ENCODE data around the gene MICOS13.
A peak's percentile ranks its signal among the peaks of the same experiment; 100 is the strongest.
"Not testable (repeated sequence)": the region's sequence is repeated elsewhere in the genome, so short reads cannot be mapped to it uniquely, and the experiment has no call there.

MICOS13 gene

GRCh38 chr19:5700455-5701092, 20.3 kb upstream of the MICOS13 start:
- DNase-seq (ENCODE audit: low read depth in 2 of 2), result no peak

GRCh38 chr19:5698635-5699422, 18.5 kb upstream of the MICOS13 start:
- DNase-seq (ENCODE audit: low read depth in 2 of 2), result no peak

DNA sequence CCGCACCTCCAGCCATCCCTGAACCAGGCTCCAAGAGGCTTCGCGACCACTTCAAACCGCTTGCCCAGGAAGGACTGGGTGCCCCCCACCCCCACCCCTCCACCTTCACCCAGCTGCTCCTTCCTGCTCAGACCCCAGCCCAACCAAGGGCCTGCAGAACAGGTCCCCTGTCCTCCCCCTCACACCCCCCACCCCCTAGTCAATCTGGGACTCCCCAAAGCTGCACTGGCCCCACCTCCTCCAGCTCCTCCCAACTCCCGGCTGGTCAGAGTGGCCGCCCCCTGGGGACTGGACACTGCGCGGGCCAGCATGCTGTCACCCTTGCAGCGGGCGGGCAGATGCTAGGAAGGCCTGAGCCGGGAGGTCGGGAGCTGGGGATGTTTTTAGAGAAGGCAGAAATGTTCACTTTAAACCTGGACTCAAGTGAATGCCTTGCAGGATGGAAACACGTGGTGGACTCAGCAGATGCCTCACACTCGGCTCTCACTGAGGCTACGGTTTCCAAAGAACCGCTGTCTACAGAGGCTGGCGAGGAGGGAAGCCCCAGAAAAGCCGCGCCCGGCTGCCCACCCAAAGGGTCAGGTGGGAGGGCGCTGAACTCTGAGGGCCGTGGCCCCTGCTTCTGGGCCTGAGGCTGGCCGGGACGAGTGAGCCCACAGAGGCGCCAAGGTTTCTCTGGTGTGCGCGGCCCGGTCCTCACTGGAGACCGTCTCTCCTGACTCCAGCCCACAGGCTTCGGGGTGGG, 17.7 kb upstream of the MICOS13 start:
- no peak for DNase-seq (ENCODE audit: low read depth in 2 of 2)

GRCh38 chr19:5697022-5697889, 16.9 kb upstream of the MICOS13 start:
- no peak for DNase-seq (ENCODE audit: low read depth in 2 of 2)

- no peak for DNase-seq (ENCODE audit: low read depth in 2 of 2)
Observed at GRCh38 chr19:5696196-5697021, 16.1 kb upstream of the MICOS13 start.

GRCh38 chr19:5695649-5696195, 15.4 kb upstream of the MICOS13 start:
- no peak for DNase-seq (ENCODE audit: low read depth in 2 of 2)

- no peak for DNase-seq (ENCODE audit: low read depth in 2 of 2)
Observed at GRCh38 chr19:5694956-5695648, 14.8 kb upstream of the MICOS13 start.

DNA sequence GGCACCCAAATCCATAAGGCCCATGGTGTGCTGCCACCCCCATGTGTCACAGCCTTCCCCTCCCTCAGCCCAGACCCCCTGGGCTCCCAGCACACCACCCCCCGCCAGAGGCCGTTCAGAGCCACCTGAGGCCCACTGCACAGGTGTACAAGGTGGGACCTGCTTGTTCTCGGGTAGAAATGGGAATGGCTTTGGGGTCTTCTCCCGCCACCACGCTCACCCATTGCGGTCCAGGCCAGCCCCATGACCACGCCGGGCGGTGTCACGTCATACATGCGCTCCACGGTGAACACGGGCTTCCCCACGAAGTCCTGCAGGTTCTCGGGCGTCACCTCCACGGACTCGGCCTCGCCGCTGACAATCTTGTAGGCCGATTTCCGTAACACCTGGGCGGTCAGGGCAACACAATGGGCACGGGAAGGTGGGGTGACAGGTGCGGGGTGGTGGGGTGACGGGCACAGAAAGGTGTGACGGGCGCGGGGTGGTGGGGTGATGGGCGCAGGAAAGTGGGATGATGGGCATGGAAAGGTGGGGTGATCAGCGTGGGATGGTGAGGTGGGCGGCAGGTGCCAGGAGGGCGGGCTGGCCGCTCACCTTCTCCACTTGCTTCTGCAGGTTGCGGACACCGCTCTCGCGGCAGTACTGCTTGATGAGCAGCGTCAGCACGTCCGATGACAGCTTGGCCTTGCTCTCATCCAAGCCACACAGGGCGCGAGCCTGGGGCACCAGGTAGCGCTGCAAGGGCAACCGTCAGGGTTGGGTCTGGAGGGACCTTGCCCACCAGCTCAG, 14.0 kb upstream of the MICOS13 start:
- DNase-seq (ENCODE audit: low read depth in 2 of 2), result no peak

DNA sequence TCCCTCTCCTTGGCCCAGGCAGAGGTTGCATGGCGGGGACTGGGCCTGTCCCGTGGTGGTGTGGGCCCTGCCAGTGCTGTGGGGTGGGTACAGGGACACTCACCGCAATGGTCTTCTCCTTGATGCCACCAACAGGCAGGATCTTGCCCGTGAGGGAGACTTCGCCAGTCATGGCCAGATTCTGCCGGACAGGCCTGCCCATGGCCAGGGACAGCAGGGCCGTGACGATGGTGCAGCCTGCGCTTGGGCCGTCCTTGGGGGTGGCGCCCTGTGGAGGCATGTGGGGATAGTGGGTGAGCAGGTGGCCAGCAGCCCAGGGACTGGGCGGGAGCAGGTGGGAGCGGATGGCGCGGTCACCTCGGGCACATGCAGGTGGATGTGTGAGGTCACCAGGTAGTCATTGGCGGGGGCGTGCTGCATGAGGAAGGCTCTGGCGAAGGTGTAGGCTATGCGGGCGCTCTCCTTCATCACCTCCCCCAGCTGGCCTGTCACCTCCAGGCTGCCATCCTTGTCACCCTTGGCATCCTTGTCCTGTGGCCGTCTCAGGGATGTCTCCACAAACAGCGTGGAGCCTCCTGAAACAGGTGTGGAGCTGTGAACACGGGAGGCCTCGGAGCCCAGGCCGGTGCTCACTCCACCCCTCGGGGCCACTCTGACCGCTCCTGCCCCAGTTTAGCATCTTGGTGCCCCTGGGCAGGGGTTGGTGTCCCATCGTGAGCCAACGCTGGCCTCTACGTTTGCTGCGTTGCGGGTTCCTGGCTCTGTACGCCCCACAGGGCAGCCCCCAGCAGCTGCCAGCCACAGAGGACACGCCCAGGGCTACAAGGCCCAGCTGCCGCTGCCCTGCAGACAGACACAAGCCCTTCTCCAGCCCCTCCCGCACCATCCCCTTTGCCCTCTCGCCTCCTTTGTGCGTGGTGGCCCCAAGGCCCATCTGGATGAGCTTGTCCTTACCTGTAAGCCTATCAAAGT, 13.2 kb upstream of the MICOS13 start:
- no peak for DNase-seq (ENCODE audit: low read depth in 2 of 2)

GRCh38 chr19:5692723-5693194, 12.4 kb upstream of the MICOS13 start:
- no peak for DNase-seq (ENCODE audit: low read depth in 2 of 2)

DNA sequence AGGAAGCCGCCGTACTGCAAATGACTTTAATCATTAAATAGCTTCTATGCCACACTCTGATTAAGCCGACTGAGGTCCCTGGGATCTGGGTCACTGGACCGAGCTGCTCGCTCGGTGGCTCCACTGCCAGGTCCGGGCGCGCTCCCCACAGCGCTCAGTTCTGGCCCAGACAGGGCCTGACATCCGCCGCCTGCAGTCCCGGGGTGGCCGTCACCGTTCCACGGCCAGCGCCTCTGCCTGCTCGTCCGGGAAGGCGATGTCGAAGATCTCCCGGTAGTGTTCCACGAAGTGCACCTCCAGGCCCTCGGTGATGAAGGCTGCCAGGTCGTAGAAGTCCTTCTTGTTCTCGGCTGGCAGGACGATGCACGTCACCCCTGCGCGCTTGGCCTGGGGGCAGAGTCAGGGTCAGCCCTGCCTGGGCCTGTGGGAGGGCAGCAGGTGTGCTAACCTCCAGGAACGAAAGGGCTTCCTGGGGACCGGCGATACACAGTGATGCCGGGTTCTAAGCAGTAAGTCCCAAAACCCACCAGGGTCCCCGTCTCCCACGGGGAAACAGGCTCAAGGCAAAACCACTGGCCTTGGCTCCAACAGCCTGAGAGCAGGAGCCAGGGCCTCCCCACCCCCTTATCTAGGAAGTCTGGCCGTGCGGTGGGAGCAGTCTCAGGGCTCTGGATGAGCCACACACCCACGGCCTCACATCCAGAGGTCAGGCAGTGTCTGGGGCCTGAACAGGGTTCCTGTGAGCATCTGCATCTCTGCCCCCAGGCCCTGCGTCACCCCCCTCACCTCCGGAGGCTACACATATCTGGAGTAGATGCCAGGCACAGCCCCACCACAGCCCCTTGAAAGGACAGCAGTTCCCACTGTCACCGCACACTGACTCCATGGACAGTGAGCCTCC, 11.8 kb upstream of the MICOS13 start:
- DNase-seq (ENCODE audit: low read depth in 2 of 2), result no peak

GRCh38 chr19:5690955-5691821, 10.9 kb upstream of the MICOS13 start:
- peak in 1 of 2 donors; percentile 58 for DNase-seq (ENCODE audit: low read depth in 2 of 2)

GRCh38 chr19:5690125-5690954, 10.0 kb upstream of the MICOS13 start, which contains the start of gene RPL36:
TSS of gene RPL36 (plus strand) at chr19:5690295. CDS start at chr19:5690508, 213 bp downstream.
- peak; percentile 96 to 98 for DNase-seq (ENCODE audit: low read depth in 2 of 2)

DNA sequence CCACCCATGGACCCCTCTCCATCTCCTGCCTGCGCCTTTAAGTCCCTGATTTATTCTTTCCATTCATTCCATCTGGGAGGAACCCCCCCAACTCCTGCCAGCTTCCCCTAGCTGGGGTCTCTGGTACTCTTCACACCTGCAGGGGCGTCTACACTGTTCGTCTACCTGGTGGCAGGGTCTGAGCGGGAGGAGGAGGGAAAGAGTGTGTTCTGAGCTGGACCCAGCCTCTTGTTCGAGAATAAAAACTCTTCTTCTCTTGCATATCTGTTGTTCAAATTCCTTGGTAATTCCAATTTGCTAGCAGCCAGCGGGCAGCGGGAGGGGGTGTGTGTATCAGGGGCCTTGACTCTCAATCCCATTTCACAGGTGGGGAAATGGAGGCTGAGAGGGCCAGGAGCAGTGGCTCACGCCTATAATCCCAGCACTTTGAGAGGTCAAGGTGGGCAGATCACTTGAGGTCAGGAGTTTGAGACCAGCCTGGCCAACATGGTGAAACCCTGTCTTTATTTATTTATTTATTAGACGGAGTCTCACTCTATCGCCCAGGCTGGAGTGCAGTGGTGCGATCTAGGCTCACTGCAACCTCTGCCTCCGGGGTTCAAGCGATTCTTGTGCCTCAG, 8.1 kb upstream of the MICOS13 start:
- DNase-seq (ENCODE audit: low read depth in 2 of 2), result not testable (repeated sequence)

All from stimulated activated CD8-positive, alpha-beta memory T cell treated with anti-CD3 and anti-CD28 coated beads, Interleukin-15, amount 100 ng/mL, for 48 hours (primary cell).